ENCODE results near the gene RUVBL2.
A peak's percentile ranks its signal among the peaks of the same experiment; 100 is the strongest.

RUVBL2 gene

GRCh38 chr19:48989701-48990291 lies 3.9 kb upstream of the RUVBL2 start:
- no peak for DNase-seq (ENCODE audit: low read depth)

- DNase-seq (ENCODE audit: low read depth), result no peak
Measured at GRCh38 chr19:48990400-48990799, 3.3 kb upstream of the RUVBL2 start.

- DNase-seq (ENCODE audit: low read depth), result no peak
Measured at GRCh38 chr19:48991011-48991609, 2.6 kb upstream of the RUVBL2 start.

- no peak for DNase-seq (ENCODE audit: low read depth)
Measured at GRCh38 chr19:48991873-48992580, 1.7 kb upstream of the RUVBL2 start.

- DNase-seq (ENCODE audit: low read depth), result no peak
Measured at GRCh38 chr19:48992581-48993174, 1.0 kb upstream of the RUVBL2 start.

- DNase-seq (ENCODE audit: low read depth), result no peak
Measured at GRCh38 chr19:48994035-48994386, 324 bp downstream of the RUVBL2 start.

- DNase-seq (ENCODE audit: low read depth), result no peak
Measured at GRCh38 chr19:48997972-48998371, 4.3 kb downstream of the RUVBL2 start.

GRCh38 chr19:48999481-49000325 lies 6.0 kb downstream of the RUVBL2 start:
- DNase-seq (ENCODE audit: low read depth), result peak; percentile 57

GRCh38 chr19:49004133-49004532 lies 10.4 kb downstream of the RUVBL2 start:
- DNase-seq (ENCODE audit: low read depth), result no peak

- DNase-seq (ENCODE audit: low read depth), result no peak
Measured at GRCh38 chr19:49004964-49005614, 11.4 kb downstream of the RUVBL2 start.

GRCh38 chr19:49006905-49007304 lies 13.2 kb downstream of the RUVBL2 start:
- no peak for DNase-seq (ENCODE audit: low read depth)

- no peak for DNase-seq (ENCODE audit: low read depth)
Measured at GRCh38 chr19:49009828-49010227, 16.1 kb downstream of the RUVBL2 start.

- no peak for DNase-seq (ENCODE audit: low read depth)
Measured at GRCh38 chr19:49010453-49010852, 16.8 kb downstream of the RUVBL2 start.

- DNase-seq (ENCODE audit: low read depth), result no peak
Measured at GRCh38 chr19:49011194-49011593, 17.5 kb downstream of the RUVBL2 start.

GRCh38 chr19:49014123-49014869 lies 20.6 kb downstream of the RUVBL2 start:
- no peak for DNase-seq (ENCODE audit: low read depth)

- DNase-seq (ENCODE audit: low read depth), result no peak
Measured at GRCh38 chr19:49014870-49015255, 21.2 kb downstream of the RUVBL2 start.

- DNase-seq (ENCODE audit: low read depth), result no peak
Measured at GRCh38 chr19:49016067-49016839, 22.6 kb downstream of the RUVBL2 start.

- no peak for DNase-seq (ENCODE audit: low read depth)
Measured at GRCh38 chr19:49017041-49017665, 23.5 kb downstream of the RUVBL2 start, which contains the start of gene LHB. Gene LHB, minus strand, starts transcription at chr19:49017091. Its CDS starts 10 bp downstream, at chr19:49017081.

GRCh38 chr19:49017666-49018351 lies 24.1 kb downstream of the RUVBL2 start:
- DNase-seq (ENCODE audit: low read depth), result peak; percentile 45
